IMR-90 (cell line): ENCODE measurements around the gene MAGEA1. TPM values are rescaled to one million over a fixed set of nuclear protein-coding genes. Genes with fewer than 3 reads are reported as not detected.

Experiments
- ATAC-seq: fragments of 200-7000 bp; cut with Tn5 transposase; 2 replicates; pipeline ENCODE4 v1.9.1; 2020; ENCODE audit warnings: low read depth, mild to moderate bottlenecking, moderate library complexity
- BruUV-seq: library from RNA; stranded (reverse); fragments of 400-500 nt; replicated peaks from 2 replicates; lab custom pipeline; 2021; lab: Mats Ljungman, UMichigan
- CTCF ChIA-PET: fragments of 300-600 bp; formaldehyde crosslinking; extraction: SDS; loops from one replicate; lab custom pipeline; 2021; ENCODE audit warnings: antibody characterized with exemption; lab: Yijun Ruan, JAX
- POLR2A ChIA-PET: fragments of 300-600 bp; sonication (Branson Sonifier 250); formaldehyde crosslinking; loops from one replicate; lab custom pipeline; 2022; ENCODE audit warnings: antibody characterized with exemption; ENCODE audit not compliant: unreplicated experiment; lab: Charles Lee
- DNase-seq: peaks from one replicate; pipeline ENCODE4 v3.0.0; 2013
- H2AFZ ChIP-seq: replicated peaks from 2 replicates; pipeline ENCODE3; 2013; ENCODE audit warnings: low read length, mild to moderate bottlenecking; ENCODE audit not compliant: poor library complexity
- H2AK5ac ChIP-seq: 2 replicates; pipeline ENCODE4 v1.6.1; 2013; ENCODE audit warnings: low read depth, low read length, inconsistent platforms
- H2AK9ac ChIP-seq: replicated peaks from 2 replicates; pipeline ENCODE3; 2013; ENCODE audit warnings: mild to moderate bottlenecking, low read depth, low read length, moderate library complexity; ENCODE audit not compliant: poor library complexity
- H2BK120ac ChIP-seq: 2 replicates; pipeline ENCODE4 v1.6.1; 2013; ENCODE audit warnings: low read depth, low read length, inconsistent platforms
- H2BK15ac ChIP-seq: 3 replicates; pipeline ENCODE4 v1.6.1; 2013; ENCODE audit warnings: low read depth, low read length, inconsistent platforms
- H2BK20ac ChIP-seq: 2 replicates; pipeline ENCODE4 v1.6.1; 2013; ENCODE audit warnings: low read depth, mild to moderate bottlenecking, inconsistent platforms, low read length, moderate library complexity
- H2BK5ac ChIP-seq: 2 replicates; pipeline ENCODE4 v1.6.1; 2013; ENCODE audit warnings: mild to moderate bottlenecking, low read depth, low read length, inconsistent platforms; ENCODE audit not compliant: poor library complexity, severe bottlenecking
- H3K14ac ChIP-seq: replicated peaks from 2 replicates; pipeline ENCODE4 v1.6.1; 2013; ENCODE audit warnings: low read depth, low read length, inconsistent platforms
- H3K18ac ChIP-seq: 2 replicates; pipeline ENCODE4 v1.6.1; 2013; ENCODE audit warnings: low read depth, low read length, control low read depth
- H3K23ac ChIP-seq: 2 replicates; pipeline ENCODE4 v1.6.1; 2013; ENCODE audit warnings: low read depth, low read length, inconsistent platforms
- H3K27ac ChIP-seq: 2 replicates; pipeline ENCODE4 v1.5.1; 2013; ENCODE audit warnings: mild to moderate bottlenecking, control low read depth, low read length; ENCODE audit not compliant: insufficient read depth
- H3K27me3 ChIP-seq: 2 replicates; pipeline ENCODE4 v1.6.1; 2013; ENCODE audit warnings: low read length; ENCODE audit not compliant: control insufficient read depth, insufficient read depth
- H3K36me3 ChIP-seq: 2 replicates; pipeline ENCODE4 v1.6.1; 2013; ENCODE audit warnings: low read length, mixed read lengths; ENCODE audit not compliant: control insufficient read depth, insufficient read depth
- H3K4ac ChIP-seq: 2 replicates; pipeline ENCODE4 v1.6.1; 2013; ENCODE audit warnings: low read depth, low read length, inconsistent platforms
- H3K4me1 ChIP-seq: 2 replicates; pipeline ENCODE4 v1.6.1; 2013; ENCODE audit warnings: low read length, mixed read lengths; ENCODE audit not compliant: control insufficient read depth, insufficient read depth
- H3K4me2 ChIP-seq: 2 replicates; pipeline ENCODE4 v1.6.1; 2013; ENCODE audit warnings: low read depth, mild to moderate bottlenecking, control low read depth, low read length, moderate library complexity
- H3K4me3 ChIP-seq: 2 replicates; pipeline ENCODE4 v1.5.1; 2013; ENCODE audit warnings: low read depth, mild to moderate bottlenecking, control low read depth, low read length, moderate library complexity; ENCODE audit not compliant: insufficient read depth
- H3K56ac ChIP-seq: 2 replicates; pipeline ENCODE4 v1.6.1; 2013; ENCODE audit warnings: low read length, inconsistent platforms; ENCODE audit not compliant: insufficient read depth; ENCODE audit errors: extremely low read depth
- H3K79me1 ChIP-seq, 2 experiments: 2 replicates each; pipeline ENCODE4 v1.6.1; 2013; ENCODE audit warnings: low read length in 2 of 2, inconsistent platforms in 1 of 2, low read depth in 1 of 2
- H3K9ac ChIP-seq: 2 replicates; pipeline ENCODE4 v1.6.1; 2013; ENCODE audit warnings: low read depth, low read length, control low read depth
- H3K9me1 ChIP-seq: 2 replicates; pipeline ENCODE4 v1.6.1; 2013; ENCODE audit warnings: low read length, inconsistent platforms; ENCODE audit not compliant: insufficient read depth
- H3K9me3 ChIP-seq: 2 replicates; pipeline ENCODE4 v1.6.1; 2013; ENCODE audit warnings: low read length; ENCODE audit not compliant: control insufficient read depth, insufficient read depth
- H4K20me1 ChIP-seq: 2 replicates; pipeline ENCODE4 v1.6.1; 2013; ENCODE audit warnings: low read length, inconsistent platforms; ENCODE audit not compliant: insufficient read depth
- H4K5ac ChIP-seq: 2 replicates; pipeline ENCODE4 v1.6.1; 2013; ENCODE audit warnings: mild to moderate bottlenecking, low read depth, low read length, control low read depth
- H4K8ac ChIP-seq, 2 experiments: 2 replicates each; pipeline ENCODE4 v1.6.1; 2013; ENCODE audit warnings: low read depth in 2 of 2, low read length in 2 of 2, control low read depth in 1 of 2, inconsistent platforms in 1 of 2
- H4K91ac ChIP-seq: 2 replicates; pipeline ENCODE4 v1.6.1; 2013; ENCODE audit warnings: low read depth, low read length, inconsistent platforms; ENCODE audit not compliant: insufficient read depth
- BHLHE40 ChIP-seq: fragments of 150-350 bp; IDR thresholded peaks from 2 replicates; pipeline ENCODE4 v1.6.1; 2016; ENCODE audit warnings: mild to moderate bottlenecking, low read depth, low read length
- CEBPB ChIP-seq: IDR thresholded peaks from 2 replicates; pipeline ENCODE4 v1.6.1; 2012; ENCODE audit warnings: low read depth, low read length, improper control_type of control experiment
- CHD1 ChIP-seq: IDR thresholded peaks from 2 replicates; pipeline ENCODE4 v1.6.1; 2012; ENCODE audit warnings: low read depth, low read length, improper control_type of control experiment
- ELK1 ChIP-seq: fragments of 150-350 bp; IDR thresholded peaks from 2 replicates; pipeline ENCODE4 v1.6.1; 2016; ENCODE audit warnings: low read depth, mild to moderate bottlenecking, low read length, moderate library complexity, borderline replicate concordance
- FOS ChIP-seq: fragments of 150-350 bp; IDR thresholded peaks from 2 replicates; pipeline ENCODE4 v1.6.1; 2016; ENCODE audit warnings: low read depth, low read length
- MAFK ChIP-seq: IDR thresholded peaks from 2 replicates; pipeline ENCODE4 v1.6.1; 2012; ENCODE audit warnings: low read depth, low read length, improper control_type of control experiment
- MAZ ChIP-seq: IDR thresholded peaks from 2 replicates; pipeline ENCODE4 v1.6.1; 2012; ENCODE audit warnings: low read depth, mild to moderate bottlenecking, low read length, improper control_type of control experiment, moderate library complexity, borderline replicate concordance
- MXI1 ChIP-seq: IDR thresholded peaks from 2 replicates; pipeline ENCODE4 v1.6.1; 2012; ENCODE audit warnings: low read depth, mild to moderate bottlenecking, low read length, moderate library complexity, borderline replicate concordance
- NFE2L2 ChIP-seq: fragments of 150-350 bp; IDR thresholded peaks from 2 replicates; pipeline ENCODE4 v1.6.1; 2016; ENCODE audit warnings: low read depth, mild to moderate bottlenecking, low read length
- POLR2A ChIP-seq: IDR thresholded peaks from 2 replicates; pipeline ENCODE4 v1.6.1; 2012; ENCODE audit warnings: mild to moderate bottlenecking, low read depth, low read length
- RAD21 ChIP-seq: IDR thresholded peaks from 2 replicates; pipeline ENCODE4 v1.6.1; 2012; ENCODE audit warnings: low read length, improper control_type of control experiment
- RCOR1 ChIP-seq: IDR thresholded peaks from 2 replicates; pipeline ENCODE4 v1.6.1; 2012; ENCODE audit warnings: mild to moderate bottlenecking, low read length, improper control_type of control experiment; ENCODE audit not compliant: insufficient replicate concordance
- RFX5 ChIP-seq: IDR thresholded peaks from 2 replicates; pipeline ENCODE4 v1.8.0; 2012; ENCODE audit warnings: low read depth, mild to moderate bottlenecking, low read length, moderate library complexity
- SMC3 ChIP-seq: fragments of 150-350 bp; IDR thresholded peaks from 2 replicates; pipeline ENCODE4 v1.6.1; 2016; ENCODE audit warnings: low read depth, mild to moderate bottlenecking, antibody characterized with exemption, low read length, moderate library complexity
- USF2 ChIP-seq: fragments of 150-350 bp; IDR thresholded peaks from 2 replicates; pipeline ENCODE4 v1.6.1; 2017; ENCODE audit warnings: mild to moderate bottlenecking, antibody characterized with exemption, low read length, low read depth
- WGBS, 2 experiments: methylation state at CpG; one replicate each; pipeline versions ENCODE4 v1.1.5 to v1.1.7; 2013; ENCODE audit warnings: missing lambda C conversion rate in 2 of 2; ENCODE audit not compliant: insufficient read length in 1 of 2; ENCODE audit errors: extremely low coverage in 2 of 2; 5-methylcytosine and 5-hydroxymethylcytosine counted together
- dilution Hi-C: fragments of 300-500 bp; cut with HindIII; formaldehyde crosslinking; loops from one replicate; pipeline ENCODE4 v1.14.3; 2018; ENCODE audit warnings: low sequenced_read_pairs; ENCODE audit not compliant: unreplicated experiment
- in situ Hi-C: fragments of 300-500 bp; cut with MboI; formaldehyde crosslinking; loops from 3 replicates; pipeline ENCODE4 v1.14.3; 2019; ENCODE audit warnings: low sequenced_read_pairs, inconsistent platforms, mixed read lengths
- intact Hi-C: fragments of 100-400 bp; cut with micrococcal nuclease; formaldehyde crosslinking; loops from 2 replicates; pipeline ENCODE4 v1.10.0; 2022
- polyA plus RNA-seq, 3 experiments: library from polyadenylated mRNA; depleted of rRNA; stranded (reverse); fragments of >200 nt; gene quantifications; 2 replicates each; pipeline ENCODE4 v1.2.3, GENCODE V29; 2012; ENCODE audit warnings: low replicate concordance in 1 of 3
- total RNA-seq: library from RNA; depleted of rRNA; stranded (reverse); fragments of >200 nt; gene quantifications from 2 replicates; pipeline ENCODE4 v1.2.3, GENCODE V29; 2012
- TF ChIP-seq, protein P1 (sequence below): conservative IDR thresholded peaks from 2 replicates; pipeline ENCODE4 v1.5.1; 2012; ENCODE audit warnings: mild to moderate bottlenecking, low read depth, low read length, improper control_type of control experiment

The MAGEA1 gene
- total and polyA plus RNA-seq, 2 of the 4 experiments (the other 2 are of a cell fraction): not detected

- no peak overlapping the region for H2BK120ac ChIP-seq
- intact Hi-C loops: no loop called here
- H2BK5ac ChIP-seq: no peak overlapping the region
- no peaks in the 10 kb centered on the region for H3K4me1 ChIP-seq
- H2AK9ac ChIP-seq: no peak overlapping the region
- no peak overlapping the region for H2AFZ ChIP-seq
- TF ChIP-seq CEBPB (no peak), RCOR1 (no peak), SMC3 (no peak), RFX5 (no peak), BHLHE40 (no peak), MXI1 (no peak), RAD21 (no peak), POLR2A (no peak), NFE2L2 (no peak), USF2 (no peak), CHD1 (no peak), MAZ (no peak), ELK1 (no peak), MAFK (no peak), FOS (no peak)
- TF ChIP-seq, protein P1, sequence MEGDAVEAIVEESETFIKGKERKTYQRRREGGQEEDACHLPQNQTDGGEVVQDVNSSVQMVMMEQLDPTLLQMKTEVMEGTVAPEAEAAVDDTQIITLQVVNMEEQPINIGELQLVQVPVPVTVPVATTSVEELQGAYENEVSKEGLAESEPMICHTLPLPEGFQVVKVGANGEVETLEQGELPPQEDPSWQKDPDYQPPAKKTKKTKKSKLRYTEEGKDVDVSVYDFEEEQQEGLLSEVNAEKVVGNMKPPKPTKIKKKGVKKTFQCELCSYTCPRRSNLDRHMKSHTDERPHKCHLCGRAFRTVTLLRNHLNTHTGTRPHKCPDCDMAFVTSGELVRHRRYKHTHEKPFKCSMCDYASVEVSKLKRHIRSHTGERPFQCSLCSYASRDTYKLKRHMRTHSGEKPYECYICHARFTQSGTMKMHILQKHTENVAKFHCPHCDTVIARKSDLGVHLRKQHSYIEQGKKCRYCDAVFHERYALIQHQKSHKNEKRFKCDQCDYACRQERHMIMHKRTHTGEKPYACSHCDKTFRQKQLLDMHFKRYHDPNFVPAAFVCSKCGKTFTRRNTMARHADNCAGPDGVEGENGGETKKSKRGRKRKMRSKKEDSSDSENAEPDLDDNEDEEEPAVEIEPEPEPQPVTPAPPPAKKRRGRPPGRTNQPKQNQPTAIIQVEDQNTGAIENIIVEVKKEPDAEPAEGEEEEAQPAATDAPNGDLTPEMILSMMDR: no peak
- no peak overlapping the region for H3K4ac ChIP-seq
- no peak overlapping the region for H3K14ac ChIP-seq
- H2BK20ac ChIP-seq: no peak overlapping the region
- H4K5ac ChIP-seq: no peak overlapping the region
- CTCF ChIA-PET: no interaction called here
- BruUV-seq: no TSS peak
- DNase-seq (no peak), ATAC-seq (no peak)
- H3K56ac ChIP-seq: no peak overlapping the region
- H3K27ac ChIP-seq: no peak overlapping the region
- no peak overlapping the region for H2BK15ac ChIP-seq
- POLR2A ChIA-PET: no interaction called here
- H4K20me1 ChIP-seq: no peaks in the 10 kb centered on the region
- H4K8ac ChIP-seq: no peak overlapping the region
- WGBS, 2 experiments: no CpG with 5 or more reads among the region's 5 CpGs
- H3K18ac ChIP-seq: no peak overlapping the region
- no peaks in the 10 kb centered on the region for H3K79me1 ChIP-seq
- peaks cover 2% of the 10 kb centered on the region; the same call in 1 of the 2 replicates for H3K9me3 ChIP-seq
- no peaks in the 10 kb centered on the region for H3K9me1 ChIP-seq
- no peaks in the 10 kb centered on the region; the same call in none of the 2 replicates for H3K27me3 ChIP-seq
- H3K36me3 ChIP-seq: no peaks in the 10 kb centered on the region
- no peak overlapping the region for H3K23ac ChIP-seq
- H3K4me3 ChIP-seq: no peak overlapping the region
- no peak overlapping the region for H3K4me2 ChIP-seq
- H2AK5ac ChIP-seq: no peak overlapping the region
- in situ Hi-C loops: no loop called here
- dilution Hi-C loops: no loop called here
- no peak overlapping the region for H3K9ac ChIP-seq
- no peak overlapping the region for H4K91ac ChIP-seq
These were observed 17.1 kb upstream of the MAGEA1 start for GRCh38 chrX:153161952-153162351.
